Peyer's patch (tissue), 4 donors: ENCODE results near the gene ATP5ME.

Source experiments
- POLR2A ChIP-seq, 2 donors: fragments of 450-650 bp; IDR thresholded peaks; one replicate each; pipeline ENCODE4 v1.5.1; 2017; ENCODE audit warnings: antibody characterized with exemption in 2 of 2, mild to moderate bottlenecking in 2 of 2, moderate library complexity in 2 of 2
- TF ChIP-seq, protein P1 (sequence below), 6 experiments: fragments of 450-650 bp in 4 of 6; fragments of 200-600 bp in 2 of 6; sonication (generic) in 1 of 6; IDR thresholded peaks; one replicate each; pipeline ENCODE4 v1.5.1; 2017 to 2019; ENCODE audit warnings: antibody characterized with exemption in 6 of 6, mild to moderate bottlenecking in 3 of 6, moderate library complexity in 1 of 6

- TF ChIP-seq POLR2A (IDR thresholded peaks at IDR 0.05): no peak
- TF ChIP-seq, protein P1, sequence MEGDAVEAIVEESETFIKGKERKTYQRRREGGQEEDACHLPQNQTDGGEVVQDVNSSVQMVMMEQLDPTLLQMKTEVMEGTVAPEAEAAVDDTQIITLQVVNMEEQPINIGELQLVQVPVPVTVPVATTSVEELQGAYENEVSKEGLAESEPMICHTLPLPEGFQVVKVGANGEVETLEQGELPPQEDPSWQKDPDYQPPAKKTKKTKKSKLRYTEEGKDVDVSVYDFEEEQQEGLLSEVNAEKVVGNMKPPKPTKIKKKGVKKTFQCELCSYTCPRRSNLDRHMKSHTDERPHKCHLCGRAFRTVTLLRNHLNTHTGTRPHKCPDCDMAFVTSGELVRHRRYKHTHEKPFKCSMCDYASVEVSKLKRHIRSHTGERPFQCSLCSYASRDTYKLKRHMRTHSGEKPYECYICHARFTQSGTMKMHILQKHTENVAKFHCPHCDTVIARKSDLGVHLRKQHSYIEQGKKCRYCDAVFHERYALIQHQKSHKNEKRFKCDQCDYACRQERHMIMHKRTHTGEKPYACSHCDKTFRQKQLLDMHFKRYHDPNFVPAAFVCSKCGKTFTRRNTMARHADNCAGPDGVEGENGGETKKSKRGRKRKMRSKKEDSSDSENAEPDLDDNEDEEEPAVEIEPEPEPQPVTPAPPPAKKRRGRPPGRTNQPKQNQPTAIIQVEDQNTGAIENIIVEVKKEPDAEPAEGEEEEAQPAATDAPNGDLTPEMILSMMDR (IDR thresholded peaks at IDR 0.05): no peak
Measured at GRCh38 chr4:629915-630641, 44.0 kb downstream of the ATP5ME start.
